ENCODE results near the gene GSG1L2. TPM values are rescaled to one million over a fixed set of nuclear protein-coding genes. Genes with fewer than 3 reads are reported as not detected.

GSG1L2 gene
- polyA plus RNA-seq, 2 of the 4 experiments (the other 2 are of a cell fraction): not detected

- ATAC-seq: peak in 1 of 2 experiments; percentile 45; a peak in 3 of 6 replicates
- WGBS (ENCODE audit: missing lambda C conversion rate): 64% methylated on average over 5 of the region's 5 CpGs
These were observed 10.8 kb downstream of the GSG1L2 start for GRCh38 chr17:9811086-9811485.

GRCh38 chr17:9810100-9810949 lies 11.6 kb downstream of the GSG1L2 start:
- no peaks in the 10 kb centered on the region; the same call in 2 of the 3 replicates for H3K4me1 ChIP-seq
- CTCF ChIA-PET: interaction anchor here (1.0 to 2.3 kb wide), 4 partner anchors 8 to 114 kb away, joined by 3 to 10 read pairs (median 4); no protein-coding TSS in a partner anchor
- H3K27ac ChIP-seq: peak overlapping the region in 1 of 2 experiments; percentile 53; a peak in 3 of 6 replicates
- POLR2A ChIA-PET: no interaction called here
- no peak for DNase-seq (ENCODE audit: low read depth in 1 of 2, low spot score in 1 of 2)
- ATAC-seq: no peak; a peak in 1 of 6 replicates
- FAIRE-seq: no peak
- 72% methylated on average over 4 of the region's 4 CpGs for WGBS (ENCODE audit: missing lambda C conversion rate)
- H3K4me3 ChIP-seq: no peak overlapping the region
- no peak overlapping the region for H3K4me2 ChIP-seq
- TF ChIP-seq POLR2A (IDR thresholded peaks at IDR 0.05; ENCODE audit: low read length) (no peak), ZNF302 (CRISPR knock-in tag; IDR thresholded peaks at IDR 0.05) (no peak)
- H3K9me3 ChIP-seq: no peaks in the 10 kb centered on the region

More at GRCh38 chr17:9811086-9811485, 10.8 kb downstream of the GSG1L2 start:
- no peak overlapping the region for H3K4me3 ChIP-seq
- H3K4me1 ChIP-seq: no peaks in the 10 kb centered on the region; the same call in 2 of the 3 replicates
- H3K27ac ChIP-seq: peak overlapping the region in 1 of 2 experiments; percentile 53; a peak in 3 of 6 replicates
- TF ChIP-seq EP300 (IDR thresholded peaks at IDR 0.05): no peak
- no peak for TF ChIP-seq FOSL2 (IDR thresholded peaks at IDR 0.05)
- peak; percentile 34; the same call in 1 of the 2 replicates for TF ChIP-seq FOSL2 (CRISPR knock-in tag; IDR thresholded peaks at IDR 0.05)
- no peak for FAIRE-seq
- ChIA-PET CTCF (interaction anchor here (0.8 to 2.3 kb wide), 5 partner anchors 9 to 115 kb away, joined by 3 to 10 read pairs (median 3); no protein-coding TSS in a partner anchor), POLR2A (no interaction called here)
- no peak overlapping the region for H3K4me2 ChIP-seq
- no peak for DNase-seq (ENCODE audit: low read depth in 1 of 2, low spot score in 1 of 2)
- H3K9me3 ChIP-seq: no peaks in the 10 kb centered on the region

- Histone ChIP-seq H3K27ac (no peak overlapping the region), H3K4me3 (no peak overlapping the region), H3K4me2 (no peak overlapping the region), H3K9me3 (no peaks in the 10 kb centered on the region), H3K4me1 (no peaks in the 10 kb centered on the region; the same call in 2 of the 3 replicates)
- ATAC-seq (no peak), DNase-seq (ENCODE audit: low read depth in 1 of 2, low spot score in 1 of 2) (no peak), FAIRE-seq (no peak)
- WGBS (ENCODE audit: missing lambda C conversion rate): 81% methylated on average over 8 of the region's 8 CpGs
- no peak for TF ChIP-seq E2F6 (IDR thresholded peaks at IDR 0.05; ENCODE audit: borderline replicate concordance, low read depth)
- peak; percentile 95 for TF ChIP-seq MAFK (IDR thresholded peaks at IDR 0.05; ENCODE audit: partially characterized antibody)
- POLR2A ChIA-PET: no interaction called here
- CTCF ChIA-PET: interaction anchor here (0.9 kb wide), 1 partner anchor 116 kb away, joined by 3 read pairs; no protein-coding TSS in a partner anchor
These were observed 12.5 kb downstream of the GSG1L2 start for GRCh38 chr17:9809409-9809808.

GRCh38 chr17:9806699-9807098 lies 15.2 kb downstream of the GSG1L2 start:
- 60% methylated on average over 6 of the region's 6 CpGs for WGBS (ENCODE audit: missing lambda C conversion rate)
- TF ChIP-seq EHF (CRISPR knock-in tag; IDR thresholded peaks at IDR 0.05) (no peak), HMGXB4 (CRISPR knock-in tag; IDR thresholded peaks at IDR 0.05; ENCODE audit: borderline replicate concordance) (no peak), PBX3 (IDR thresholded peaks at IDR 0.05) (no peak), EHMT2 (IDR thresholded peaks at IDR 0.05; ENCODE audit: low read depth) (no peak), E2F6 (IDR thresholded peaks at IDR 0.05; ENCODE audit: borderline replicate concordance, low read depth) (no peak), HES2 (IDR thresholded peaks at IDR 0.05) (no peak), JUN (IDR thresholded peaks at IDR 0.05) (no peak), NPAS2 (CRISPR knock-in tag; IDR thresholded peaks at IDR 0.05; ENCODE audit: borderline replicate concordance) (no peak), ZNF302 (CRISPR knock-in tag; IDR thresholded peaks at IDR 0.05) (no peak), RFX5 (IDR thresholded peaks at IDR 0.05) (no peak)
- Histone ChIP-seq H3K4me2 (no peak overlapping the region), H3K4me1 (peaks cover 15% of the 10 kb centered on the region), H3K4me3 (no peak overlapping the region), H3K9me3 (no peaks in the 10 kb centered on the region), H3K27ac (no peak overlapping the region)
- POLR2A ChIA-PET: no interaction called here
- CTCF ChIA-PET: interaction anchor here (1.3 to 1.8 kb wide), 3 partner anchors 11 to 124 kb away, joined by 3 to 6 read pairs (median 5); no protein-coding TSS in a partner anchor
- no peak for ATAC-seq
- no peak for FAIRE-seq
- no peak for DNase-seq (ENCODE audit: low read depth in 1 of 2, low spot score in 1 of 2)

Data from A549 (cell line).